Measurements from ENCODE around the gene SPATA2. TPM values are rescaled to one million over a fixed set of nuclear protein-coding genes. Genes with fewer than 3 reads are reported as not detected.
A peak's percentile ranks its signal among the peaks of the same experiment; 100 is the strongest.

SPATA2 gene
- total and polyA plus RNA-seq, 2 of the 13 experiments (the other 11 are each of a cell fraction or from before 2014, with no cell fraction given): 3.2 to 8.7 TPM

DNA sequence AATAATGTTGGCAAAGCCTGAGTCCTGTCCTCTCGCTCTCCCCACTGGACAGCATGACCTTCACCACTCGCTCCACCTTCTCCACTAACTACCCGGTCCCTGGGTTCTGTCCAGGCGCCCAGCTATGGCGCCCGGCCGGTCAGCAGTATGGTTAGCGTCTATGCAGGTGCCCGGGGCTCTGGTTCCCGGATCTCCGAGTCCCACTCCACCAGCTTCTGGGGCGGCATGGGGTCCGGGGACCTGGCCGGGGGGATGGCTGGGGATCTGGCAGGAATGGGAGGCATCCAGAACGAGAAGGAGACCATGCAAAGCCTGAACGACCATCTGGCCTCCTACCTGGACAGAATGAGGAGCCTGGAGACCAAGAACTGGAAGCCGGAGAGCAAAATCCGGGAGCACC, 41.4 kb upstream of the SPATA2 start:
- H3K9me3 ChIP-seq (ENCODE audit: low read length): no peaks in the 10 kb centered on the region
- POLR2A ChIA-PET: interaction anchor here (1.3 to 1.9 kb wide), 4 partner anchors 11 to 115 kb away, joined by 3 to 6 read pairs (median 4); no protein-coding TSS in a partner anchor
- H3K36me3 ChIP-seq (replicated peaks in 1 of 2; ENCODE audit: control insufficient read depth in 1 of 2, insufficient read depth in 2 of 2, low read length in 2 of 2): peaks cover 21 to 53% of the 10 kb centered on the region in 2 experiments
- 93% methylated on average over 18 of the region's 18 CpGs for WGBS (ENCODE audit: low lambda C conversion rate)
- no peaks in the 10 kb centered on the region for H3K27me3 ChIP-seq (ENCODE audit: control insufficient read depth in 1 of 2, insufficient read depth in 2 of 2, low read length in 2 of 2)
- BruUV-seq (replicated peaks): no TSS peak
- TF ChIP-seq, protein P1, sequence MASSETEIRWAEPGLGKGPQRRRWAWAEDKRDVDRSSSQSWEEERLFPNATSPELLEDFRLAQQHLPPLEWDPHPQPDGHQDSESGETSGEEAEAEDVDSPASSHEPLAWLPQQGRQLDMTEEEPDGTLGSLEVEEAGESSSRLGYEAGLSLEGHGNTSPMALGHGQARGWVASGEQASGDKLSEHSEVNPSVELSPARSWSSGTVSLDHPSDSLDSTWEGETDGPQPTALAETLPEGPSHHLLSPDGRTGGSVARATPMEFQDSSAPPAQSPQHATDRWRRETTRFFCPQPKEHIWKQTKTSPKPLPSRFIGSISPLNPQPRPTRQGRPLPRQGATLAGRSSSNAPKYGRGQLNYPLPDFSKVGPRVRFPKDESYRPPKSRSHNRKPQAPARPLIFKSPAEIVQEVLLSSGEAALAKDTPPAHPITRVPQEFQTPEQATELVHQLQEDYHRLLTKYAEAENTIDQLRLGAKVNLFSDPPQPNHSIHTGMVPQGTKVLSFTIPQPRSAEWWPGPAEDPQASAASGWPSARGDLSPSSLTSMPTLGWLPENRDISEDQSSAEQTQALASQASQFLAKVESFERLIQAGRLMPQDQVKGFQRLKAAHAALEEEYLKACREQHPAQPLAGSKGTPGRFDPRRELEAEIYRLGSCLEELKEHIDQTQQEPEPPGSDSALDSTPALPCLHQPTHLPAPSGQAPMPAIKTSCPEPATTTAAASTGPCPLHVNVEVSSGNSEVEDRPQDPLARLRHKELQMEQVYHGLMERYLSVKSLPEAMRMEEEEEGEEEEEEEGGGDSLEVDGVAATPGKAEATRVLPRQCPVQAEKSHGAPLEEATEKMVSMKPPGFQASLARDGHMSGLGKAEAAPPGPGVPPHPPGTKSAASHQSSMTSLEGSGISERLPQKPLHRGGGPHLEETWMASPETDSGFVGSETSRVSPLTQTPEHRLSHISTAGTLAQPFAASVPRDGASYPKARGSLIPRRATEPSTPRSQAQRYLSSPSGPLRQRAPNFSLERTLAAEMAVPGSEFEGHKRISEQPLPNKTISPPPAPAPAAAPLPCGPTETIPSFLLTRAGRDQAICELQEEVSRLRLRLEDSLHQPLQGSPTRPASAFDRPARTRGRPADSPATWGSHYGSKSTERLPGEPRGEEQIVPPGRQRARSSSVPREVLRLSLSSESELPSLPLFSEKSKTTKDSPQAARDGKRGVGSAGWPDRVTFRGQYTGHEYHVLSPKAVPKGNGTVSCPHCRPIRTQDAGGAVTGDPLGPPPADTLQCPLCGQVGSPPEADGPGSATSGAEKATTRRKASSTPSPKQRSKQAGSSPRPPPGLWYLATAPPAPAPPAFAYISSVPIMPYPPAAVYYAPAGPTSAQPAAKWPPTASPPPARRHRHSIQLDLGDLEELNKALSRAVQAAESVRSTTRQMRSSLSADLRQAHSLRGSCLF (CRISPR knock-in tag; IDR thresholded peaks at IDR 0.05; ENCODE audit: borderline replicate concordance): no peak
- TF ChIP-seq ZNF792 (CRISPR knock-in tag; IDR thresholded peaks at IDR 0.05): no peak
- no peak for TF ChIP-seq GPN1 (CRISPR knock-in tag; IDR thresholded peaks at IDR 0.05; ENCODE audit: borderline replicate concordance)
- TF ChIP-seq ZZZ3 (CRISPR knock-in tag; IDR thresholded peaks at IDR 0.05; ENCODE audit: borderline replicate concordance): no peak
- no peak for TF ChIP-seq ZNF790 (CRISPR knock-in tag; IDR thresholded peaks at IDR 0.05; ENCODE audit: borderline replicate concordance)
- no peak for TF ChIP-seq PHF20 (CRISPR knock-in tag; IDR thresholded peaks at IDR 0.05)
- TF ChIP-seq ZSCAN21 (CRISPR knock-in tag; IDR thresholded peaks at IDR 0.05; ENCODE audit: borderline replicate concordance): no peak
- peak; percentile 66 for TF ChIP-seq AGO2 (optimal IDR thresholded peaks at IDR 0.05; ENCODE audit: low read depth, low read length)
- no peaks in the 10 kb centered on the region for H3K79me2 ChIP-seq (ENCODE audit: insufficient read depth, low read length)
- H3K4me2 ChIP-seq (ENCODE audit: low read depth, low read length): no peak overlapping the region
- no peak overlapping the region for H2AFZ ChIP-seq (ENCODE audit: low read length)
- no peak overlapping the region for H3K4me3 ChIP-seq (replicated peaks in 1 of 3; ENCODE audit: insufficient read depth in 1 of 3, low read depth in 2 of 3, low read length in 3 of 3)
- FAIRE-seq (no peak), DNase-seq (ENCODE audit: low spot score) (no peak), ATAC-seq (no peak)
- peaks cover 16% of the 10 kb centered on the region for H3K4me1 ChIP-seq (ENCODE audit: insufficient read depth, low read length)
- intact Hi-C loops (cut with micrococcal nuclease; ENCODE audit: unreplicated experiment): no loop called here
- CTCF ChIA-PET (ENCODE audit: low intra/inter-chr PET ratio, low total read pairs): no interaction called here
- in situ Hi-C loops (cut with HindIII; ENCODE audit: extremely low pct_ligation_motif_present, low pct_unique_long_range_greater_than_20kb): no loop called here
- H4K20me1 ChIP-seq (ENCODE audit: insufficient read depth, low read length): no peaks in the 10 kb centered on the region
- H3K9ac ChIP-seq (ENCODE audit: insufficient read depth, low read depth, low read length): no peak overlapping the region
- peak overlapping the region; percentile 3 for H3K27ac ChIP-seq (ENCODE audit: extremely low read length, insufficient read depth, low read length)

All from HepG2 (cell line).